Ecto neural progenitor cell (in vitro differentiated cells): Measurements from ENCODE around the gene HIP1.
"Not testable (repeated sequence)": the region's sequence is repeated elsewhere in the genome, so short reads cannot be mapped to it uniquely, and the experiment has no call there.

Experiments used
- DNase-seq: peaks from one replicate; pipeline ENCODE4 v3.0.0-alpha.2; 2018; ENCODE audit warnings: low spot score

HIP1 gene

DNA sequence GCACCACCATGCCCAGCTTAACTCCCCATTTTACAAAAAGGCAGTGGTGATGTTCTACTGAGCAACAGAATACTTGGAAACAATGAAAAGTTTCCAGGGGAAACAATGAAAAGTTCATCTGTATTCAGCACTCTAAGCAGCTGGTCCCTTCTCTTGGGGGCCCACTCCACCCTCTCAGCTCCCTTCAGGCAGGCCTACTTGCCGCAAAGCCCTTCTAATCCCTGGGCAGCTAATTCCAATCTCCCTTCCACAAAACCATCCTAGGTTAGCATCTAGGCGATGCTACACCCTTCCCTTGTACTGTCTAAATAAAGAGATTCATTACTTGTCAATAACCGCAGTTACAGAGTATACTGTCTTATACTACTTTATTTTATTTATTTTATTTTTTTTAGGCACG lies 167.5 kb downstream of the HIP1 start:
- DNase-seq, result no peak

GRCh38 chr7:75569629-75570282 lies 169.0 kb downstream of the HIP1 start:
- not testable (repeated sequence) for DNase-seq

DNA sequence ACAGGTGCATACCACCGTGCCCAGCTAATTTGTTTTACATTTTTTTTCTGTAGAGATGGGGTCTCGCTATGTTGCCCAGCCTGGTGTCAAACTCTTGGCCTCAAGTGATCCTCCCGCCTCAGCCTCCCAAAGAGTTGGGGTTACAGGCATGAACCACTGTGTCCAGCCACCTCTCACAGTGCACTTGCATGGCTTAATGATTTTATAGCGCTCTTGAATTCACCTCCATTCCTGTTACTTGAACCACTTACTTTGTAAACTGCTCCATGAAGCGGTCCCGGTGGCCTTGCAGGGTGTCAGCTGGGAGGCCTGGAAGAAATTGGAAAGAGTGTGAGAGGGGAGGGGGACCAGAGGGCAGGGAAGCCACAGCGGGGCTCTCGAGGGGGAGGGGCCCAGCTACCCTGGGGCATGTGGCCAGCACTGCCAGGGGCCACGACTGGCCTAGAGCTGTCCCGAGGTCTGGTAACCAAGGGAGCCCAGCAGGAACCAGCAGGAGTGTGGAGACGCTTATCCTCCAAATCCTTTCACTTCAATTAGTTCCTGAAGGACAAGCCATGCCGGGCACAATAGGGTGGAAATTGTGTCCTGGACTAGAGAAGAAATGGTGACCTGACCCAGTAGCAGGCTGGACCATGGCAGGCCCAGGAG lies 170.7 kb downstream of the HIP1 start:
- DNase-seq, result peak; percentile 64

DNA sequence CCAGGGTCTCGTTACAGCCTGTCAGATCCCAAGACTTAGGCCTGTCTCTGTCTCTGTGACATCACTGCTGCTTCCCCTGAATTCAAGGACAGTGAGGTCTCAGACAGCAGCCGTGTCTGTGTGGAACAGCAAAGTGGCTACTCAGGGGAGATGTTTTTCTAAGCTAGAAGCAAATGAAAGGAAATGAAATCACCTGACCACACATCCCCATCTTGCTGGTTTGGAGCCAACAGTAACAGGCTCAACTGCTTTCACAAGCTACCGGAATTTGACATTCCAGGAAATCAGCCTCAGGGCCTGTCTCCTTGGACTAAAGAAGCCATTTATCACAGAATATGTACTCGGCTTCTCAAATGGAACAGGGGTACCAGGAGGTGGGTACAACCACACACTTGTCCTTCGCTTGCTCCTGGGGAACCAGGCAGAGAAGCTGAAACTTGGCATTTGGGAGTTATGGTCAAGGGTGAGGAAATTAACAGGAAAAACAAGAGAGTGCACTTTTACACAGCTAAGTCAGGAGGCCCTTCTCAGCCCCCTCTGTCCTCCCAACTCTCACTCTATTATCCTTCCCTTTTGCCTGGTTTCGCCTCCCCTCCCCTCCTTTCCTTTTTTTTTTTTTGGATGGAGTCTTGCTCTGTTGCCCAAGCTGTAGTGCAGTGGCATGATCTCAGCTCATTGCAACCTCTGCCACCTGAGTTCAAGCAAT lies 173.5 kb downstream of the HIP1 start:
- DNase-seq, result no peak

- DNase-seq, result no peak
Observed at GRCh38 chr7:75563171-75563570, 175.6 kb downstream of the HIP1 start.

DNA sequence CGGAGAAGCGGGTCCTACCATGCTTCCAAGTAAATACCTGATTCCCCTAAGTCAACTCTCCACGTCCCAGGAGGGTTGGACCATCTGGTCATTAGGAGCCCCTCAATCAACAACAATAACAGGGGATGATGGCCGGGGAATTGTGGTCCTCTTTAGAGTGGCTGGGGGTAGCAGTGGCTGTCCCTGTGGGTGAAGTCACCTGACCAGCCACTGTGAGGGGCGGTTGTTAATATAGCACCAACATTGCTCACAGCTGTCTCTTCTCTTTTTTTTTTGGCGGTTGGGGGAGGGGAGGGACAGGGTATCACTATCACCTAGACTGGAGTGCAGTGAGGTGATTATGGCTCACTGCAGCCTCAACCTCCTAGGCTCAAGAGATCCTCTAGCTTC lies 178.8 kb downstream of the HIP1 start:
- DNase-seq, result no peak

DNA sequence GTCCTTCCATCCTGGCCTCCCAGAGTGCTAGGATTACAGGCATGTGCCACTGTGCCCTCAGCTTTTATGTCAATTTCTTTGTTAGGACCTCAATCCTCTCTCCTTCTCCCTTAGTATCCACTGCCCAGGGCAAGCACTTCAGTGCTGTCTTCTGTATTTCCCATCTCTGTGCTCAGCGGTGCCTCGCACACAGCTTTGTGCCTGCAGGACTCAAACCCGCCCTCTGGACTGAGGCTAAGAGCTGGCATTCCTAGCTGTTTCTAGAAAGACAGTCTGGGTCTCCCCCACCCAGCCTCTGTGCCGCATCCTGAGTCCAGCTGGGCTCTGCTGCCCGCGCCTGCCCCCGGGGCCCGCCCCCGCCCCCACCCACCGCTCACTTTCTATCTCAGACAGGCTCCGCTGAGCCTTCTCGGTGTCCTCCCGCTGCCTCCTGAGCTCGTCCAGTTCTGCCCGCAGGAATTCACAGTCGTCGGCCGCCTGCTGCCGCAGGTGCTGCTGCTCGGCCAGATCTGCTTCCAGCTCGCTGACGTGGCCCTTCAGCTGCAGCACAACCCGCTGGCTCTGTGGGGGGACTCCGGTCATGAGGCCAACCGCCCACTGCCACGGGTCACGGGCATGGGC lies 179.3 kb downstream of the HIP1 start:
- no peak for DNase-seq

- DNase-seq, result not testable (repeated sequence)
Observed at GRCh38 chr7:75556835-75557234, 181.9 kb downstream of the HIP1 start.

- no peak for DNase-seq
Observed at GRCh38 chr7:75555736-75556135, 183.0 kb downstream of the HIP1 start.

DNA sequence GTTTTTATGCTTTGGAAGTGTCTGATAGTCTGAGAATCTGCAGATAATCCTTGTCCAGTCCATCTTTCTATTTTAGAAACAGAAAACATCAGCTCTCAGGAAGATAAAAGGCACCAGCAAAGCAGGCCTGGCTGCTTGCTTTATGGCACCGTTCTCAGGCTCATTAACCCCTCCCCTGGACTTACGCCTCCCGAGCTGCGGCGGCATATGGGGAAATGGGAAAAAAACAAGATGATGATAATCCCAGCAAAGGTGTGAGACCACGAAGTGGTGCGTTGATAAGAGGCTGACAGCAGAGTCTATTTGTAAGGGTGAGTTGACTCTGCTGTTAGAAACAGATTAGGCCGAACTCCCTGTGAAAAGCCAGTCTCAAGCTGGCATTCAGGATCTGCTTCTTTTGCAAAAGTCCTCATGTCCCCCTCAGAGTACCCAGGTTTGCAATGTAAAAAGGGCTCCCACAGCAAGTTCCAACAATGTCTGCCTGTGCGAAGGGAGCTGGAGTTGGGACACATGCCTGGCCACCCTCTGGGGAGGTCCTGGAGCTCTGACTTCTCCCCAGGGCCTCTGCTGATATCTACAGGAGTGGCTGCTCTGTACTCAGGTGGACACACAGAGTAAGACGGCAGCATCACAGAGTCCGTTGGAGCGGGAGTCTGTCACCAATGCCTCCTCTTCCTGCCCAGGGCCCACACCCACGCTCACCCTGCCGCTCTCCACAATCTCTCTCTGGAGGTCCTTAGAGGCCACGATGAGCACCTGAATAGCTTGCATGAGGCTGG lies 192.3 kb downstream of the HIP1 start:
- no peak for DNase-seq

- DNase-seq, result no peak
Observed at GRCh38 chr7:75537731-75538130, 201.0 kb downstream of the HIP1 start.

DNA sequence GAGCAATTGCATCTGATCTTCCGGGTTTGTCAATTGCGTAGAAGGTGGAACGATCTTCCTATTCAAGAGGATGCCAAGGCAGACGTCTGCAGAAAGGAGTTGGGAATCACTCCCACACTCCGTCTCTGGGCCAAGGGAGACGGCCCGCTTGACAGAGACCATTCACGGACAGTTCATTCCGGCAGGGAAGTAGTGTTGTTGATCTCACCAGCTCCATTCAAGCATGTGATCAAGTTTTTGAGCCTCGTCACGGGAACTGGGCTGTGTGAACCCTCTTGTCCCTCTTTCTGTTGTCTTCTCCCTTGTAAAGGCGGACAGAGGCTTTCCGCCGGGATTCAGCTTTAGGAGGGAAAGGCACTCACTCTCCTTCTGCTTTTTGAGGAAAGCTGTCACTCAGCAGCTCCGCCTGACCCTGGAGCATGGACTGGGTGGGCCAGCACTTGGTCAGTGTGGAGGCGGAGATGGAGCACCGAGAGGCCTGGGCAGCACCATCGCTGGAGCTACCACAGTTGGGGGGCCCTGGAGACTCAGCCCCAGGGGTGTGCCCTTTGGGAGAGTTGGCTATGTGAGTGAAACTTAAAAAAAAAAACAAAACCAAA lies 201.7 kb downstream of the HIP1 start:
- no peak for DNase-seq

DNA sequence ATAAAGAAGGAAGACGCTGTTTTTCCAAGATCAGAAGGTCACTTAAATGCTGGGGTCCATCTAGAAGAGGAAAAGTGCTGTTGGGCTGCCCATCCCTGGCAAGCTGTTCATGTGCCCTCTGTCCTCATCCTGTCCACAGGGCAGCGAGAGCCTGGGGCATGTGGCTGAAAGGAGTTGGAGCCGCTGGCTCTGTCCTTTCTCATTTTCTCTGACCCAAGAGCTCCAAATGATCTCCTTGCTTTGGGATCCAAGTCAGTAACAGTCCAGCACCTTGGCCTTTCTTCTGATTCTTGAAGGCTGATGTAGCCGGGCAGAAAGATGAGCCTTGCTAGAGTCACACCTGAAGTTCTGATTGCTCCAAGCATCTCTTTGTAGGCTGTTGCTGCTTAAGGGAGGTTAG lies 202.2 kb downstream of the HIP1 start:
- no peak for DNase-seq

DNA sequence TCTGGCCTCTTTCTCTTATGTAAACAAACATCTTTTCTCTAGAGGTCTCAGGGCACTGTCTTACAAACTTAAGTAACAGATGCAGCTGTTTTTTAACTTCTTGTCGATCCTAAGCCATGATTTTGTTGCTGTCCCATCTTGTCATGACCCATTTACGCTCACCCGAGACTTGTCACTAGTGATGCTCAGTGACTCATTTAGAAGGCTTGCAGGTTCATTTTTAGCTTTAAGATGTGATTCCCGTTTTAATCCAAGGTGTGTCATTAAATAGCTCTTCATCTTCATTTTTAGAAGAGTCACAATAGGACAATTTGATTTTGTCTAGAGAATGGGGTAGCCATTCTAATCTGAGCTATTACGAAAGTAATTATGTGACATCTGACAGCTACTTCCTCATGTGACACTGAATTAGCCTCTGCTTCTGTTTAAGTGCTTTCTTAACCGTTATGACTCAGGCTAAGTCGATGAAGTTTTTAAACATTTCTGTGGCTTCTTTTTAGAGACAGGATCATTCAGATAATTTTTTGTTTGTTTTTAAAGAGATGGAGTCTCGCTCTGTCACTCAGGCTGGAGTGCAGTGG lies 203.9 kb downstream of the HIP1 start:
- no peak for DNase-seq

GRCh38 chr7:75533926-75534325 lies 204.8 kb downstream of the HIP1 start:
- no peak for DNase-seq

- DNase-seq, result no peak
Observed at GRCh38 chr7:75532639-75533038, 206.1 kb downstream of the HIP1 start.

DNA sequence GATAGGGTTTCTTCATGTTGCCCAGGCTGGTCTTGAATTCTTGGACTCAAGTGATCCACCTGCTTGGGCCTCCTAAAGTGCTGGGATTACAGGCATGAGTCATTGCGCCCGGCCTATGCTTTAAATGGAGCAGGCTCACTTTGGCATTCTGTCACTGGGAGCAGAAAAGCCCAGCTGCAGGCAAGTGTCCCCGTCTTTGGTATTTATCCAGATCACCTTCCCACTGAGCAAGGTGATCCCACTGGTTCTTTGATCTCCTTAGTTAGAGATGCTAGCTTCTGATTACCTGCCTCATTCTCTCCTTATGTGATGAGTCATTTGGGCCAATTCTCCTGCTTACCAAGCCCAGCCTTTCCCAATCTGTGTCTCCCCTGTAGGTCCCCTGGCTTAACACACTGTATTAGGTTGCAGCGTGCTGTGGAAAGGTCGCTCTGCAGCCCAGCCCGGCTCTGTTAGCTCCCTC lies 207.4 kb downstream of the HIP1 start:
- no peak for DNase-seq

DNA sequence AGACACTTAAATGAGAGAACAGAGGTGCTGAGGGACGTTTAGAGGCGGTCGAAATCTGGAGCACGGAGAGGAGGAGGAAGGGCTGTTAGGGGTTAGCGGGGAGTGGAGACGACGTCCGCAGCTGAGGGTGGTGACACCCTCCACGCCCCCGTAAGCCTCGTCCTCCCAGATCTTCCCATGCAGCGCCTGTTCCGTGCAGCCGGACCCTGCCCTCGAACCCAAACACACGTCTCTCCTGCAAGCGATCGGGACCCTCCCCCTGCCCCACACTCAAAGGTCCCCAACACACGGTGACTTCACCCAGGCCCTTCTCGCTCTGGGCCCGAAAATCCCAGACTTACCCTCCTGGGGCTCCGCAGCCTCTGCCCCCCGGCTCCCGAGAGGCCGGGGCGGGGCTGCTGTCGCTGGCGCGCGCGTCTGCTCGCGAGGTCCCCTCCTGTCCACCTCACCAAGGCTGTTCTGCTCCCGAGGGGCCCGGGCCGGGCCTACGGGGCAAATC lies 211.5 kb downstream of the HIP1 start:
- DNase-seq, result not testable (repeated sequence)

GRCh38 chr7:75521727-75522126 lies 217.0 kb downstream of the HIP1 start:
- DNase-seq, result not testable (repeated sequence)

GRCh38 chr7:75518842-75519241 lies 219.9 kb downstream of the HIP1 start:
- not testable (repeated sequence) for DNase-seq

DNA sequence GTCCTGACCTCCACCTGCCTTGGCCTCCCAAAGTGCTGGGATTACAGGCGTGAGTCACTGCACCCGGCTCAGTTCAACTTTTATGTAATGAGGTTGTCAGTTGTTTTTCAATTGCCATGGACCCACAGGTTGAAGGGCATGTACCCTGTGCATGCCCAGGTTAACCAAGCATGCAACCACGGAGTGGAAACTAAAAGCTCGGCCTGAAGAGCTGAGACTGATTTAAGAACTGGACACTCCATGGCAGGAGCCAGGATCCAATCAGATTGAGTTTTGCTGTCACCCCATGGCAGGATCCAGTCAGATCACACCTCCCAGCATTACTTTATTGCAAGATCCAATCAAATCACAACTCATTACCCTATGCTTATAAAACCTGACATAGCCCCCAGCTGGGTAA lies 229.7 kb downstream of the HIP1 start:
- DNase-seq, result not testable (repeated sequence)
